GM18498 (cell line): Measurements from ENCODE around the gene SLC22A3.
"Not testable (repeated sequence)": the region's sequence is repeated elsewhere in the genome, so short reads cannot be mapped to it uniquely, and the experiment has no call there.

Source experiments
- ATAC-seq: cut with Tn5 transposase; IDR thresholded peaks from one replicate; pipeline ENCODE4 v1.9.1; 2021; ENCODE audit warnings: mild to moderate bottlenecking, moderate library complexity; ENCODE audit not compliant: unreplicated experiment

SLC22A3 gene

DNA sequence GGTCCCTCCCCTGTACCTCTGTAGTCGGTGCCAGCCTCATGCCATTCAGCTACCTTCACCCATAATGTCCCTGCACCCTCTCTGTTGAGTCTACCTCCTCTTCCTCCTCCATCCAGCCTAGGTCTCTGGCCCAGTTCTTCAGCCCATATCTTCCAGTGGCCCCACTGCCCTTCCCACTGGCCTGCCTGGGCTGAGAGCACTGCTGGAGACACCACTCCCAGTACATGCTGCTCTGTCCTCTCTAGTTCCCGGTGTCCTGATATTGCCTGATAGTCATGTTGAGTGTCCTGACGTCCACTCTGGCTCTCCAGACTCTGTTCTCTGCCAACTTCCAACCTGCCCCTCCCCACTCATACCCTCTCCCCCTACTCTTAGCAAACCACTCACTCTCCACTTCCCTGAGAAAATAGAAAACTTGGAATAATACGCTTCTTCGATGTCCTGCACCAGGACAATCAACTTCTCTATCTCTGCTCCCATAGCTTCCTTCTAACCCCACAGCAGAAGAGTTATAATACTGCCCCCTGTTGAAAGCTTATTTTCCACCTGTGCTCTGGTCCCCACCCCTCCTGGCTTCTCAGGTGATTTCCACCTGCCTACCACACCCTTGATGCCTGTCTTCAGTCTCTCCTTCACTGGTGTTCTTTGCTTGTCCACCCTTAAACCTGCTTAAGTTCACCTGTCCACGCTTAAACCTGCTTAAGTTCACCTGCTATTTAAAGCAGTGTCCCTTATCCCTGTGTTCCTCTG lies 19.8 kb downstream of the SLC22A3 start:
- ATAC-seq, result no peak

DNA sequence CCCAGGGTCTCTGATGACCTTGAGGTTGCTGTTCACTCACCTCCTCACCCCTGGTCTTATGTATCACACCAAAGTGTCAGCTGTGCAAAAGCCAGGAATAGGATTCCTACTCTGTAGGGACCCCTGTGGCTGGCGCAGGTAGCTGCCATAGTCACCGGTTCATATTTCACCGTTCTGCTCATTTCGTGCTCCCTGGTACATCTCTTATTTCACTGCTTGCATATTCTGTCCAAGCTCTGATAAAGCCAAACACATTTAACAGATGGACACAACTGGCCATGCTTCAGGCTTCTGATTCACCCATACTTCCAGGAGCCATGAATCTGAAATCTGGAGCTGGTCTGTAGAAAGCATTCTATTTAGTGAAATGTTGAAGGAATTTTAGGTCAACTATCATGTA lies 20.5 kb downstream of the SLC22A3 start:
- no peak for ATAC-seq

DNA sequence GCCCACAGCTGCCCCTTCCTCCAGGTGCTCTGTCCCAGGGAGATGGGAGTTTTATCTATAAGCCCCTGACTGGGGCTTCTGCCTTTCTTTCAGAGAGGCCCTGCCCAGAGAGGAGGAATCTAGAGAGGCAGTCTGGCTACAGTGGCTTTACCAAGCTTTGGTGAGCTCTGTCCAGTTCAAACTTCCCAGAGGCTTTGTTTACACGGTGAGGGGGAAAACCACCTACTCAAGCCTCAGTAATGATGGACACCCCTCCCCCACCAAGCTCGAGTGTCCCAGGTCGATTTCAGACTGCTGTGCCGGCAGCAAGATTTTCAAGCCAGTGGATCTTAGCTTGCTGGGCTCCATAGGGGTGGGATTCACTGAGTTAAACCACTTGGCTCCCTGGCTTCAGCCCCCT lies 25.4 kb downstream of the SLC22A3 start:
- not testable (repeated sequence) for ATAC-seq

DNA sequence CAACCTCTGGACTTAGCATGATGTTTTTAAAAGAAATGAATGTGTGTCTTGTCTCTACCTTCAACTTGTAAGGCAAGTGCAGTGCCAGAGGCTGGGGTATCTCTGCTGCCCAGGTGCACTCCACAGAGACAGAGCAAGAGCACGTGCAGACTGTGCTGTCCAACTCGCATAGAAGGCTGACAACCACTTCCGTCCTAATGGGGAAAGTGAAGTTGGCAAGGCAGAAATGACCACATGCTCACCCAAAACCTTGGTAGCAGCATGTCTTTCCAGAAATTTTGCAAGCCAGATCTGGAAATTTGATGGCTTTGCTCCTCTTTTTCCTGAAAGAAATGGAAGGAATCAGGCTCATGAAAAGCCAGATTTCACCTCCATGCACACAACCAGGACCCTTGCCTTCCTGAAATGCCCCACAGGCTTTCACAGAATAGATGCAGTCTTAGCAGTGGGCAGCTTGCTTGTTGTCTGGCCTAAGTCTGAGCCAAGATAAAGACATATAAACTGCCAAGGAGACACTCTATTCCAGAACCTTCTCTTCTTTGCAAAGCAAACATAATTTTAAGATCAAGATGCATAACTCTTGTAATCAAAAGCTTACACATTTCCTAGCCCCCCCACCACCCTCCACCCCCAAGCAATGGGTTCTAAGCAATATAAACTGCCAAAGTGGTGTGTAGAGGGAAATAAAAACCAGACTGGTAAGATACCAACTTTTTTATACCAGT lies 26.8 kb downstream of the SLC22A3 start:
- no peak for ATAC-seq

DNA sequence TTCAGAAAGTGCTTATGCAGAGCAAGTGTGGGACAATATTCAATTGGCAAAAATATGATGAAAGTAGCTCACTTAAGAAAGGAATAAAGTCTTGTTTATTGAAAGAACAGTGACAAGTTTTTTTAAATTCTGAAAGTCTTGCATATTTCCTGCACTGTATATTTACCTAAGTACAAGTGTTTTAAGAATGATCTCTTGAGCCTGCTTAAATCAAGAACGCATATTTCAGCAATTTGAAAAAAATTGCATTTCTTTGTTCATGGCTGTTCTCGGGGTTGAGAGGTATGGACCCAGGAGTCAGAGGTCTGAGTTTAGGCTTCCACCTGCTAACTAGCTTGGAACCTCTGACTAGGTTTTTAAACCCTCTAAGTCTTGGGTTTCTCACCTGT lies 27.4 kb downstream of the SLC22A3 start:
- no peak for ATAC-seq

DNA sequence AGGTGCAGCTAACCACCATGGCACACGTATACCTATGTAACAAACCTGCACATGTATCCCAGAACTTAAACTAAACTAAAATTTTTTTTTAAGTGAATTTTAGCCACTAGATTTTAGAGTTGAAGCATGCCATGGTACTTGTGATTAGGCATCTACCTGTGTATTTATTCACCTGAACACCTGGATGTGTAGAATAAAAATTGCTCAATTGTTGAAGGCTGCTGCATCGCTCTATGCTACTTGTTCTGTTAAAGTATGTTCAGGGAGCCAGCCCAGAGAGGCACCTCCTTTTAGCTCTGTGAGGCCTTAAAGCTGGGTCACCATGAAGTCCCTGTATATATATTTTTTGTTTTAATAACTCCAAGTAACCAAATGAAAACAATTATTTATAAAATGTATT lies 28.3 kb downstream of the SLC22A3 start:
- no peak for ATAC-seq

DNA sequence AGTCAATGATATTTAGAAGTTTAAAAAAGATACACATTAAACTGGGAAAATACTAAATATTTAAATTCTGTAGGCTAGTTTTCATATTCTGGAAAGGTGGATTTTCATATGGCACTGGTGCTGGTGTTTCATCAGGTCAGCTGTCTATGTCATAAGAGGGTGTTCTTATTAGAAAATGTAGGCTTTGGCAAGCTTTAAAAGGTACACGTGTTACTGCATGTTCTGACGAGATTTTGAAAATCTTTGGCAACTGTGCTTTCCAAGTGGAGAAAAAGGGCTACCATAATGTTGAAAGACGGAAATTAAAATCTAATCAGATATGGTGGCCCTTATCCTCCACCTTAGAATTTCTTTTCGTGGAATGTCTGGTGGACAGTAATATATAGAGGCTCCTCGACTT lies 30.0 kb downstream of the SLC22A3 start:
- no peak for ATAC-seq

DNA sequence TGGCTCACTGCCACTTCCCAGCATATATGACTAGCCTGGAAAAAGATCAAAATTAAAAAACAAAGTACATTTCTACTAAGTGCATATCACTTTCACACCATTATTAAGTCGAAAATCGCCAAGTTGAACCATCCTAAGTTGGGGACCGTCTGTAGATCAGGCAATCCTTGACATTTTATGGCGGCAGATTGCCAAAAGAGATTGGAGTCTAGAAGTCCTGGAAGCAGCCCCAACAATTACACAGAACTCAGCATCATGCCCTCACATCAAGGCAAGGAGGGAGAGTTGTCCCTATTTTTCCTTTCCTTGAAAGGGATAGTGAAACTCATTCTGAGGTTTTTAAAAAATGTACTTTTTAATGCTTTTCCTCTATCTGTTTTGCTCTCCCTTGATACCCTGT lies 30.7 kb downstream of the SLC22A3 start:
- ATAC-seq, result no peak

DNA sequence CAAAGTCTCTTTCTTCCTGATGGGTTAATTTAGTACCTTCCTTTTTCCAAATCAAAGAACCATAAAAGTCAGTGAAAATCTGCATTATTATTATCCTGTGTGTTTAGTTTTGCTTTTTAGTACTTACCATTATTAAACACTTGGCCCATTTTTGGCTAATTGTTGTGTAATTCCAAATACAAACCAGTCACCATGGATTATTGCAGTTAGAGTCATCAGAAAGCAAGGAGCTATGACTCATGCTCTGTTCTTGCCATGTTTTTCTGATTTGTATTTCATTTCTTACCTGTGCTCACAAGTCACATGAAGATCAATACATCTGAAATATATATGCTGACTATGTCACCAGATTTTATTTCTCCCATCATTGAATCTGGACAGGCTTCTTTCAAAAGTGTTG lies 31.3 kb downstream of the SLC22A3 start:
- ATAC-seq, result no peak

DNA sequence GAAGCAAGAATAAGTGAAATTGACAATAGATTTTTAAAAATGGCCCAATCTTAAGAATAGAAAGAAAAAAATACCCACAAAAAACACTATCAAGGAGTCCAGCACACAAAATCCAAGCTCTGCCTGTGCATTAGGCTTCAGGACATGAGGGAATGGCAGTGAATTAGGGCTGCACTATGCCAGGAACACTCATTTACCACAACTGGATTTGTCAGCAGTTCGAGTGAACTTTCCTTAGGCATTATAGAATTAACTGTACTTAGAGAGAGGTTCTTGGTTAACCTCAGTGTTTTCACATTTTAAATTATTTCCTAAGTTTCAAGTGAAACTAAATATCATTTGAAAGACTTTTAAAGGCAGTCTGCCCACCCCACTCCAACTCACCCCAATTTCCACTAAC lies 34.8 kb downstream of the SLC22A3 start:
- no peak for ATAC-seq

DNA sequence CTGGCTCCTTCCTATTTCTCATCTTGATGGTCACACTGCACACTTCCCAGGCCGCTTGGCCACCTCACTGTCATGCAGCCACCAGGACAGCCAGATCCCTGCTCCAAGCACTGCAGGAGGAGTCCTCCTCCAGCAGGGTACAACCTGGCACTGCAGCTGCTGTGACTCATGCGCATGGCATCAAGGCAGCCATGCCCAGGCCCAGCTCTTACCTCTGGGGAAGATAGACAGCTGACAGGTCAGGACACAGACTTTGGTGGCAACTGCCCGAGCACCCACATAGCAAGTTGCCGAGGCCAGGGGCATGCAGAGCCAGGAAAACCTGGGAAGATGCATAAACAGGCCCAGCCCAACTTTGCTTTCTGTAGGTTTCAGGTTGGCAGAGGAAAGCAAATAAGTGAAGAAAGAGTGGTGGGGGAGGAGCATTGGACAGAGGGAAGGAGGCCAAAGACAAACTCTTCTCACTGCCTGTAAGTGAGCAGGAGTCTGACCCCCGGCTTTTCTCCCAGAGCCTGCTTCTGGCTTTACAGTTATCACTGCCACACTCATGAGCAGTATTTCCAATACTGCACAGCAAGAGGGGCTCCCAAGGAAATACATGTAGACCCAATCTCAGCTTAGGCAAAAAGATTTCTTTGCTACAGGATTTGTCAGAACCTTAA lies 38.8 kb downstream of the SLC22A3 start:
- ATAC-seq, result no peak

DNA sequence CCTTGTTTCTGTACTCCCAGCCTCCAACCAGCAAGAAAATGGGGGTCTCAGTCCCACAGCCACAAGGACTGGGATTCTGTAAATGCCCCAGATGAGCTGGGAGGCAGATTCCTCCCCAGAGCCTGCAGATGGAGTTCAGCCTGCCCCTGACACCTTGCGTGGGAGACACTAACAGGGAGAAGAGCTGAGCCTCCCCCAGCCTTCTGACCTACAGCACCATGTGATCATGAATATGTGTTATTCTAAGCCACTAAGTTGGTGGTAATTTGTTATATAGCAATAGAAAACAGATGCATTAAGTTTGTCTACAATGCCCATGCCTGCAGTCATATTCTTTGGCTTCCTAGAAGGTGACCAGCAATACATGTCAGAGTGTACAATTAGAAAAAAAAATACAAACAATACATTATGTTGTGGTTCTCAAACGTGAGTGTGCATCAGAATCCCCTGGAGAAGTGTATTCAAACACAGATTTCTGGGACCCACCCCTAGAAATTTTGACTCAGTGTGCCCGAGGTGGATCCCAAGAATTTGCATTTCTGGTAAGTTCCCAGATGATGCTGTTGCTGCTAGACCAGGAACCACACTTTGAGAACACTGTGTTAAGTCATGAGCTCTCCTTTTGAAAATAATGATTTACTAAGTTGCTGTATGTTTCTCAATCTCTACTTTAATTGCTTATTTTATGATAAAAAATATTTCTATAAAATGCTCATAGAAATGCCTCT lies 39.9 kb downstream of the SLC22A3 start:
- ATAC-seq, result no peak

DNA sequence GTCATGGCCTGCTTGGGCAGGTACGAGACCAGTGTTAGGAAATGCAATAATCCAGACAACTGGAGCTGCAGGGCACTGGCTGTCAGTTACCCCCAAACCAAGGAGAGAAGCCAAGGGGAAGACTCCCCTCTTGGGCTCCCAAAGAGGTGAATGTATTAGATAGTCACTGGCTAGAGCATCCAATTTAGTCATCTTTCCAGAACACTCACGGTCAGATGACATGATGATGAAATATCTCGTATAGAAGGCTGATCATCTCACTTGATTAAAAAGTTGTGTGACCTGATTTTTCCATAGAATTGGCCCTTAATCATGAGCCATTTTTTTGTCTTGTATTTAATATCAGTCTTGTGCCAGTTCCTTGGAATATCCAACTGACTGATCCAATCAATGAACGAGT lies 40.7 kb downstream of the SLC22A3 start:
- no peak for ATAC-seq

DNA sequence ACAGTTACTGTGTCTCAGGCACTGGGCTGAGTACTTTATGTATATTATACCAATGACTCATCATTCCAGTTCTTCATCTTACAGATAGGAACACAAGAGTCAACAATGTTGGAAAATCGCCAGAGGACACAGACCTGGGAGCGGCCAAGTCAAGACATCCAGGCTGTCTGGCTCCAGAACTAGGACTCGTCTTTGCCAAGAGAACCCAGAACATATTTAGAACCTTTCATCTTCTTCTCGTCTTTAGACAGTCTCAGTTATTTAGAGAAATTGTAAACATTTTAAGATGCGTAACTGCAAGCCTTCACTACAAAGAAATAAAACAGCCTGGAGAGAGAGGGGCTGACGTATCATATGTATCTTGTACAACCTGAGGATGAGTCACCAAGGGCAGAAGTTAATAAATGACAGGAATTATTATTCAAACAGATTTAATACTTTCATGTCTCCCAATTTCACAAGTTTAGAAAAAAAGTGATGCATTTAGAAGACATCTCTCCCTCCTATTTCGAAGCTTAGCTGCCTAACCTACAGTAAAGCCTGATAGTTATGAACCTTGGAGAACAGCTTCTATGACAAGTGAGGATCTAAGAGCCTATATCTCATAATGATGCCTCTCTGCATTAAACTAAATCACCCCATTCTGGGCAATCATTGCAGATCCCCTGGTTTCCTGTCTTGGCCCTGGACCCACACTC lies 43.4 kb downstream of the SLC22A3 start:
- ATAC-seq, result no peak

DNA sequence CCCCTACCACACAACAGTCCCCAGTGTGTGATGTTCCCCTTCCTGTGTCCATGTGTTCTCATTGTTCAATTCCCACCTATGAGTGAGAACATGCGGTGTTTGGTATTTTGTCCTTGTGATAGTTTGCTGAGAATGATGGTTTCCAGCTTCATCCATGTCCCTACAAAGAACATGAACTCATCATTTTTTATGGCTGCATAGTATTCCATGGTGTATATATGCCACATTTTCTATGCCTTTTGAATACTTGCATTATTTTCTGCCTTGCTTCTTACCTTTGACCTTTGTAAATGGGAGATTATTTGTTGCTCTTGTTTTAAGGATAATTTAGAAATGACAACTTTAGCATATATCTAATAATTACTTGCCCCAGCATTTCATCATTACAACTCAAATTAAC lies 45.3 kb downstream of the SLC22A3 start:
- not testable (repeated sequence) for ATAC-seq

DNA sequence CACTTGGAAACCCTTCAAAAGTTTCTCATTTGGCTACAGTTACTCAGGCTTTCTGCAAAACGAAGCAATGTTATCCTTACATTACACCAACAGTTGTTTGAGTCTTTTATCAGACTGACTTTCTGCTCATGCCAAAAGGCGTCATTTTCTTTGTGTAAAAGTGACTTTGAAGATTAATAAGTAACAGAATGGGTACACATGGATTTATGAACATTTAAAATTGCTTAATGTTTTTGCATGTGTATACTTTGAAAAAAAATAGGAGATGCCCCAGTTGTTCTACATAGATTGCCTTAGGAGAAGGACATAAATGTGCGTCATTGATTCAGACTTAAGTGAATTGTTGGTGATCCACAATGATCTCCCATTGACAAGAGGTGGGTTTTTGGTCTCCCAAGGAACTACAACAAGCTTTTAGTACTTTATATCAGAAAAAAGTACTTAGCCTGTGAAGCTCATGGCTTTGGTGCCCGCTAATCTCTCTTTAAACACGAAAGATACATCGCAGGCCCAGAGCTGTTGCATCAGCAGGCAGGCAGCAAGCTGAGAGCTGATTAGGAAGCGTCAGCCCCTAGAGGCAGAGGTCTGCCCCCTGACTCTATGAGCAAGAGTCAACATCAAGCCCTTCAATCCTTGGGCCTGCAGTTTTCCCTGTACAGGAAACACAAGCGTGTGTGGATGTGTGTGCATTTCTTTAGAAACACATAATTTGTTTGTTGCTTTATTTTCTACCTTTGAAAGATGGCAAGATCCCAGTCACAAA lies 45.9 kb downstream of the SLC22A3 start:
- ATAC-seq, result no peak

DNA sequence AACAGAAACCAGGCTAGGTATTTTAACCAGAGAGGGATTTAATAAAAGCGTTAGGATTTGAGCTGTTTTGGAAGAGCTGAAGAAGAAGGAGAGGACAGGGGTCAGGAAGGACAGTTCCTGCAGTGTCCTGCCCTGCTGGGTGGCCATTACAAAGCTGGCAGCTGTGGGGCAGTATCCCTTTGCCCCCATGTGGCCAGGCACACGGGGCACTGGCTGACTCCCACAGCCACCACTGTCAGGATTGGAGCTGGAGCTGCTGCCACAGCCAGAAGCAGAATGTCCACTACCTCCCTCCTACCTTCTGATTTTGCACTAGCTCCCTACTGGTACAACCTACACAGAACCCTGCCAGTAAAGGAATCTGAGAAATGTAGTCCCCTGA lies 46.5 kb downstream of the SLC22A3 start:
- no peak for ATAC-seq

DNA sequence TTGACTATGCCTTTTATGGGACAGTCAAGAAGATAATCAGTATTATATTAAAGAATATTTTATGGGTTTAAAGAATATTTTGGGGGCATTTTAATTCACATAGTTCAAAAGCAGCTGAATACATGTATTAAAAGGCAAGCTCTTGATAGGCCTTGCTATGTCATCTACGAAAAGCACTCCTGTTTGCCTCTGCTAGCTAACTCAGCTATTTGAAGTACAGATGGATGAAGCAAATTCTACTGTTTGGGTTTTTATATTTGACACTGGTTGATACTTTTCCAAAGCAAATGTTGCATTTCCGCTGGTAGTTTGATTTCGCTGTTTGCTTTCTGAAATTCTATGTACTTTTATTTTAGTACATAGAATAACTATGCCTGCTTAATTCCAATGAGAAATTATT lies 47.0 kb downstream of the SLC22A3 start:
- no peak for ATAC-seq

DNA sequence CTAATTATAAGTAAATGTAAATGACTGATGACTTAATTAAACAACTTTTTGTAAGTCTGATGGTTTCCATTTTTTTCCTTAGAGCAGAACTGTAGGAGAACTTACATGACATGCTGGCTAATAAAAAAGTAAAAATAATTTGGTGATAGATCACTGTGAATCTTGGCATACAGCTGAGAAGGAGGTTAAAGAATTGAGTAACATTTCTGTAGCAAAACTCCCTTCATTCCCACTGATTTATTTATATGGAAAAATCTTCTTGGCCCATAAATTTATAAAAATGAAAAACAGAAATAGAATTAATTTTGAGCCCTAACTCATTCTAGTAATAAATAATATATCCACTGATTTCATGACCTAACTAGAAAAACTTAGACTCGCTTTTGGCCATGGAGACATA lies 48.1 kb downstream of the SLC22A3 start:
- no peak for ATAC-seq

DNA sequence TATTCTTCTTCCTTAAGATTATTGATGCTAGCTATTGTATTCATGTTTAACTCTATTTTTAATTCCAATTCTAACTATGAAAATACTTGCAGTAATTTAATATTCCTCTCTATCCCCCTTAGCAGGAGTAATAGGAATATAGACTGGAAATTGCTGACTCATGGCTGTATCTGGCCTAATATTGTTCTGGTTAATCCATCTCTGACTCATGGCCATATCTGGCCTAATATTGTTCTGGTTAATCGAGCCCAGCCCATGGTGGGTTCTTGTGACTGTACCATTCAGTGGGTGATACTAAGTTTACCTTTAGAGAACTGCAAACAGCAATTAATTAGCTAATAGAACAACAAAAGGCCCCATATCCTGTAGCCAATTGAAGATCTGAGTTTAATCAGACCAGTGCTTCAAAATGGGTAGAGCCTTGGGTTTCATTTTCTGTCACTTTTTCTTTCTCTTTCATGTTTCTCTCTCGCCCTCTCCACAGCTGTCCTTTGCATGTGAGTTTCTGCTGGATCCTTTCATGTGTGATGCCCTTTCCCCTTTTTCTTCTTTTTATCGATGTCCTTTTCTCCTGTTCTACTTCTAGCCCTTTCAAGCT lies 50.6 kb downstream of the SLC22A3 start:
- peak; percentile 98 for ATAC-seq
